Retinal pigment epithelial cell (primary cell): Measurements from ENCODE around the gene SLC27A1.
"Not testable (repeated sequence)": the region's sequence is repeated elsewhere in the genome, so short reads cannot be mapped to it uniquely, and the experiment has no call there.

Source experiments
- DNase-seq: peaks from one replicate; pipeline ENCODE4 v3.0.0-alpha.2; 2010; ENCODE audit warnings: low read depth
- H3K4me3 ChIP-seq: 2 replicates; pipeline ENCODE4 v1.5.1; 2011; ENCODE audit warnings: mild to moderate bottlenecking, low read length, control low read depth, moderate library complexity
- CTCF ChIP-seq: conservative IDR thresholded peaks from 2 replicates; pipeline ENCODE4 v1.5.1; 2011; ENCODE audit warnings: low read depth, low read length, control low read depth, inconsistent platforms

SLC27A1 gene

DNA sequence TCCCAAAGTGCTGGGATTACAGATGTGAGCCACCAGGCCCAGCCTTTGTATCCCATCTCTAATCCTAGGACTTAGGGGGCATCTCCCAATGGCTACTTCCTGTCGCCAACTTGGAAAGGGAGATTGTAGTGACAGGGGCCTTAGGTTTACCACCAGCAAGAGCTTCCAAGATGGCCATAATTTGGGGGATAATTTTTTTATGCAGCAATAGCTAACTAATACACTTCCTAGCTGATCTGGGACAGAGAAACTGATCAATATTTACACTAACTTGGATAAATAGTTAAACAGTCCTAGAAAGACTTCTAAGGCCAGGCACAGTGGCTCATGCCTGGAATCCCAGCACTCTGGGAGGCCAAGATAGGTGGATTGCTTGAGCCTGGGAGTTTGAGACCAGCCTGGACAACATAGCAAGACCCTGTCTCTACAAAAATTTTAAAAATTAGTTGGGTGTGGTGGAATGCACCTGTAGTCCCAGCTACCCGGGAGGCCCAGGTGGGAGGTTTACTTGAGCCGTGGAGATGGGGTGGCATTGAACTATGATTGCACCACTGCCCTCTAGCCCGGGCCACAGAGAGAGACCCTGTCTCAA is 79.8 kb downstream of the SLC27A1 start:
- DNase-seq = no peak
- TF ChIP-seq CTCF = no peak
- no peak overlapping the region for H3K4me3 ChIP-seq

DNA sequence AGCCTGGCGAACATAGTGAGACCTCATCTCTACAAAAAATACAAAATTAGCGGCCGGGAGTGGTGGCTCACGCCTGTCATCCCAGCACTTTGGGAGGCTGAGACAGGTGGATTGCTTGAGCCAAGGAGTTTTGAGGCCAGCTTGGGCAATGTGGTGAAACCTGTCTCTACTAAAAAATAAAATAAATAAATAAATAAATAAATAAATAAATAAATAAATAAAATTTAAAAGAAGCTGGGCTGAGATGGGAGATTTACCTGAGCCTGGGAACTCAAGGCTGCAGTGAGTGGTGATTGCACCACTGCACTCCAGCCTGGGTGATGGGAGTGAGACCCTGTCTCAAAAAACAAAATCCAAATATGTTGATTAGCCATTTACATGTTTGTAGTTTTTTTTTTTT is 82.4 kb downstream of the SLC27A1 start:
- H3K4me3 ChIP-seq, DNase-seq: not testable (repeated sequence)

DNA sequence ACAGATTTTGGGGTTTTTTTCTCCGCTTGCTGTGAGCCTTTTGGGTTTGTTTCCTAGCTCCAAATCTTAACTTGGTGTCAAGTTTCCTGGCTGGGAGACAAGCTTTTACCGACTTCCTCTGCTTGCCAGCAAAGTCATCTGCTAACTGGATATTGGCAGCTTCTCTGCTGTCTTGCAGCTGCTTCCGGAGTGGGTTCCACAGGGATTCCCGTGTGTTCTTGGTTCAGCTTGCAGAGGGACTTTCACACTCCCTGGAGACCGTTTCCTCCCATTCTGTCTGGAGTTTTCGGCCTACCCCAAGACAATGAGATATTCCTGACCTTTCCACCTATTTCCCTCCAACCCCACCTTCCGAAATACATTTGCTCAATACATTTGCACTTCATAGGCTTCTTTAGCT is 82.9 kb downstream of the SLC27A1 start:
- no peak overlapping the region for H3K4me3 ChIP-seq
- DNase-seq = no peak
- no peak for TF ChIP-seq CTCF

DNA sequence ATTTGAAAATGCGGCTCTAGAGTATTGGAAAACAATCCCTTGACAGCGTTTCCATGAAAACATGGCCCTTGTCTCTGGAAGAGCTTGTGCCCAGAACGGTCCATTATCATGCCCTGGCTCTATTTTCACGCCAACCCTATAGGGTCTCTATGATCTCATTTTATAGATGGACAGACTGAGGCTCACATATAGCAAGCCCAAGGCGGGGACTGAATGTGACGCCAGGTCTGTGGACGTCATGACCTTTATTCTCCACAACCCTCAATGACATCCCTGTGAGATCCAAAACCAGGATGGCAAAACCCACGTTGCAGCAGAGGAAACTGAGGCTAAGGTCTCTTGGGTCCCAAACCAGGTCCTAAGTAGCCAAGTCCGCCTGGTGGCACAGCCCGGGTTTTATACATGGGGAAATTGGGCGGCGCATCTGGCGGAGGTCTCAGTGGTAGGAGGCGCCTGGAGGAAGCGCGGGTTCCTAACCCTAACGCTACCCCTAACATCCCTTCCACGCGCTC is 84.7 kb downstream of the SLC27A1 start:
- no peak for TF ChIP-seq CTCF
- peak overlapping the region; percentile 80 for H3K4me3 ChIP-seq
- DNase-seq = no peak

DNA sequence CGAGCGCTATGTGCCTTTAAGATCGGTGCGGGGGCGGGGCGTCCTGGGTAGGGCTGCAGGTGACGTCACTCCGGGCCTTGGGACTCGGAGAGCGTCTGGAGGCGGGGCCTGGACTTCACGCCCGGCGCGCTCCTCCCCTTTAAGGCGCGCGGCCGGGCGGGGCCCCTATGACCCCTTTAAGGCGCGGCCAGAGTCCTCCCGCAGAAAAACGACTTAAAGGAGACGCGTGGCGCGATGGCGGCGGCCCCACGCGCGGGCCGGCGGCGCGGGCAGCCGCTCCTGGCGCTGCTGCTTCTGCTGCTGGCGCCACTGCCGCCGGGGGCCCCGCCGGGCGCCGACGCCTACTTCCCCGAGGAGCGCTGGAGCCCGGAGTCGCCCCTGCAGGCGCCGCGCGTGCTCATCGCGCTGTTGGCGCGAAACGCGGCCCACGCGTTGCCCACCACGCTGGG is 85.2 kb downstream of the SLC27A1 start, which contains the start of gene COLGALT1:
Gene COLGALT1 (plus strand): TSS at position 170 of the 449 bp plus-strand sequence. CDS start 65 bp downstream, at position 235.
- peak within 1 kb of the TSS; percentile 80 for H3K4me3 ChIP-seq
- TF ChIP-seq CTCF = no peak
- peak; percentile 66 for DNase-seq
